T-helper 1 cell treated with Interleukin-12 subunit alpha and Interleukin-12 subunit beta and Interleukin-4 antibody, amounts not matched to agents 30 μg/mL and 1 μg/mL, for 36 hours (primary cell): ENCODE measurements around the gene WNT11.

ENCODE experiments used
- H3K27ac Mint-ChIP-seq: one replicate; pipeline ENCODE4 v1.8.0; 2021; ENCODE audit warnings: mild to moderate bottlenecking, mixed read lengths
- H3K27me3 Mint-ChIP-seq: one replicate; pipeline ENCODE4 v1.8.0; 2021; ENCODE audit warnings: low read depth, mixed read lengths
- H3K36me3 Mint-ChIP-seq: one replicate; pipeline ENCODE4 v1.8.0; 2021; ENCODE audit warnings: low read depth, mixed read lengths
- H3K4me1 Mint-ChIP-seq: one replicate; pipeline ENCODE4 v1.8.0; 2021; ENCODE audit warnings: low read depth, mixed read lengths
- H3K4me3 Mint-ChIP-seq: one replicate; pipeline ENCODE4 v1.8.0; 2021; ENCODE audit warnings: mild to moderate bottlenecking, moderate library complexity, mixed read lengths
- H3K9me3 Mint-ChIP-seq: one replicate; pipeline ENCODE4 v1.8.0; 2021; ENCODE audit warnings: mixed read lengths

WNT11 gene

GRCh38 chr11:76141901-76142588 lies 64.3 kb downstream of the WNT11 start:
- Mint-ChIP-seq H3K27ac (no peak overlapping the region), H3K9me3 (no peaks in the 10 kb centered on the region), H3K4me3 (no peak overlapping the region), H3K27me3 (no peaks in the 10 kb centered on the region), H3K36me3 (no peaks in the 10 kb centered on the region), H3K4me1 (no peaks in the 10 kb centered on the region)

GRCh38 chr11:76140912-76141574 lies 65.3 kb downstream of the WNT11 start:
- no peak overlapping the region for H3K4me3 Mint-ChIP-seq
- no peaks in the 10 kb centered on the region for H3K36me3 Mint-ChIP-seq
- H3K4me1 Mint-ChIP-seq, result no peaks in the 10 kb centered on the region
- no peak overlapping the region for H3K27ac Mint-ChIP-seq
- H3K27me3 Mint-ChIP-seq, result no peaks in the 10 kb centered on the region
- H3K9me3 Mint-ChIP-seq, result no peaks in the 10 kb centered on the region

GRCh38 chr11:76139314-76139713 lies 67.0 kb downstream of the WNT11 start:
- Mint-ChIP-seq H3K27me3 (no peaks in the 10 kb centered on the region), H3K27ac (no peak overlapping the region)

More at GRCh38 chr11:76139314-76139713, 67.0 kb downstream of the WNT11 start:
- H3K36me3 Mint-ChIP-seq, result no peaks in the 10 kb centered on the region
- H3K9me3 Mint-ChIP-seq, result no peaks in the 10 kb centered on the region
- H3K4me3 Mint-ChIP-seq, result no peak overlapping the region
- no peaks in the 10 kb centered on the region for H3K4me1 Mint-ChIP-seq
